Panc1 (cell line): Measurements from ENCODE around the gene UBE2Q2. TPM values are rescaled to one million over a fixed set of nuclear protein-coding genes. Genes with fewer than 3 reads are reported as not detected.

ENCODE experiments used
- ATAC-seq: fragments of 200-7000 bp; cut with Tn5 transposase; 2 replicates; pipeline ENCODE4 v1.9.1; 2020; ENCODE audit warnings: mild to moderate bottlenecking, moderate library complexity
- BruUV-seq: library from RNA; stranded (reverse); fragments of 400-500 nt; replicated peaks from 2 replicates; lab custom pipeline; 2021; lab: Mats Ljungman, UMichigan
- CTCF ChIA-PET: fragments of 300-600 bp; sonication (Branson Sonifier 250); formaldehyde crosslinking; loops from one replicate; lab custom pipeline; 2022; ENCODE audit warnings: antibody characterized with exemption; lab: Charles Lee
- POLR2A ChIA-PET: fragments of 300-600 bp; sonication (Branson Sonifier 250); formaldehyde crosslinking; loops from one replicate; lab custom pipeline; 2022; ENCODE audit warnings: antibody characterized with exemption; lab: Charles Lee
- DNase-seq: peaks from one replicate; pipeline ENCODE4 v3.0.0-alpha.2; 2010; ENCODE audit warnings: low read depth, low spot score
- H3K27ac ChIP-seq: 2 replicates; pipeline ENCODE4 v1.5.1; 2011; ENCODE audit warnings: mild to moderate bottlenecking, low read length, inconsistent platforms
- H3K27me3 ChIP-seq: fragments of 200-500 bp; sonication (Bioruptor generic); 2 replicates; pipeline ENCODE4 v1.6.0; 2014; ENCODE audit warnings: low read length, inconsistent platforms; ENCODE audit not compliant: control insufficient read depth, insufficient read depth
- H3K36me3 ChIP-seq: fragments of 200-500 bp; sonication (Bioruptor generic); 2 replicates; pipeline ENCODE4 v1.5.1; 2014; ENCODE audit warnings: inconsistent platforms, mild to moderate bottlenecking, low read length, moderate library complexity; ENCODE audit not compliant: control insufficient read depth, insufficient read depth
- H3K4me1 ChIP-seq: 2 replicates; pipeline ENCODE4 v1.5.1; 2011; ENCODE audit warnings: inconsistent platforms, mild to moderate bottlenecking, low read length, moderate library complexity; ENCODE audit not compliant: control insufficient read depth, insufficient read depth
- H3K4me3 ChIP-seq, 2 experiments: 2 replicates each; pipeline ENCODE4 v1.5.1; 2011 to 2012; ENCODE audit warnings: low read depth in 2 of 2, low read length in 2 of 2, mild to moderate bottlenecking in 2 of 2, inconsistent platforms in 1 of 2, moderate library complexity in 1 of 2
- H3K9me3 ChIP-seq: fragments of 200-500 bp; sonication (Bioruptor generic); 2 replicates; pipeline ENCODE4 v1.5.1; 2014; ENCODE audit warnings: low read depth, mild to moderate bottlenecking, inconsistent platforms, low read length, moderate library complexity; ENCODE audit not compliant: control insufficient read depth, insufficient read depth
- POLR2AphosphoS5 ChIP-seq: IDR thresholded peaks from 2 replicates; pipeline ENCODE4 v1.6.1; 2012; ENCODE audit warnings: mild to moderate bottlenecking, low read depth, low read length, moderate library complexity
- SIN3A ChIP-seq: IDR thresholded peaks from 2 replicates; pipeline ENCODE4 v1.6.1; 2012; ENCODE audit warnings: low read depth, mild to moderate bottlenecking, low read length, moderate library complexity, borderline replicate concordance; ENCODE audit not compliant: insufficient read depth
- TCF7L2 ChIP-seq: IDR thresholded peaks from 2 replicates; pipeline ENCODE4 v1.6.1; 2011; ENCODE audit warnings: mild to moderate bottlenecking, low read depth, low read length, inconsistent platforms
- in situ Hi-C: cut with HindIII; loops from 2 replicates; pipeline ENCODE4 v1.10.0; 2016; ENCODE audit warnings: low sequenced_read_pairs, low pct_unique_long_range_greater_than_20kb
- intact Hi-C: fragments of 100-400 bp; cut with micrococcal nuclease; formaldehyde crosslinking; loops from one replicate; pipeline ENCODE4 v1.10.0; 2022; ENCODE audit not compliant: unreplicated experiment
- total RNA-seq: library from RNA; stranded (reverse); gene quantifications from one replicate; pipeline ENCODE4 v1.2.1, GENCODE V29; 2021; ENCODE audit not compliant: unreplicated experiment
- TF ChIP-seq, protein P1 (sequence below), 2 experiments: IDR thresholded peaks; 2 replicates each; pipeline ENCODE4 v1.6.1; 2011 to 2012; ENCODE audit warnings: low read depth in 2 of 2, control low read depth in 1 of 2, low read length in 1 of 2, mild to moderate bottlenecking in 1 of 2, moderate library complexity in 1 of 2; ENCODE audit not compliant: insufficient read depth in 1 of 2
- TF ChIP-seq, protein P2 (sequence below): fragments of 450-650 bp; IDR thresholded peaks from 2 replicates; pipeline ENCODE4 v1.5.1; 2017; ENCODE audit warnings: mild to moderate bottlenecking

The UBE2Q2 gene
- total RNA-seq, 1 experiment from 2014 or later = 39.2 TPM

DNA sequence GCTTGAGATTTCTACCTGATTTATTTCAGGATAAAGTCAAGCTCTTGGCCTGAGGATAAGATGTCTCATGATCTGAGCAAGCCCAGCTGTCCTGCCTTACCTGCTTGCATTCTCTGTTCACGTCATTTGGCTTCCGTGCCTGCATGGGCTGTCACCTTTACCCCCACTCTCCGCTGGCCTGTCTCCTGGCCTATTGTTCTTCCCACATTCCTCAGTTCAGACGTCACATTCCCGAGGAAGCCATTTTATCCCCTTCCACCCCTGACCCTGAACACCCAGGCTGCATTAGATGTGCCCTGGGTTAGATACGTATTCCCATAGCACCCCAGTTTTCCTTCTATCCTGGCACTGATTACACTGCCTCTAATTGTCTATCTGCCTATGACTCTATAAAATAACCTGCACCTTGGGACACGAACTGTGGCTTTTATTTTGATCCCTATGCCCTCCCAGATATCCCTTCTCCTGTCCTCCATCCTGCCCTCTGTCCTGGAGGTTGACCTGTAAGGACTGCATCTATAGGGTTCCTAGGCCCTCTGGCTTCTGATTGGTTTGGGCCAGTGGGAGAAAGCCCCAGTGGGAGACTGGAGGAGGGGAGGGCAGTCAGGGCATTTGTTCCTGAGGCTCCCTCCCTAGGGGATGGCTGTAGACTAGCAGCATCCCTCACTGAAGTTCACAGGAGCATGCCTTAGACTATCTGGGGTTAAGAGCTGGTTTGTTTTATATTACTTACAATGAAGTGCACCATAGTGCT is 19.2 kb upstream of the UBE2Q2 start:
- CTCF ChIA-PET = interaction anchor here (1.5 kb wide), 1 partner anchor 14 kb away, joined by 4 read pairs; no protein-coding TSS in a partner anchor
- POLR2A ChIA-PET = no interaction called here
- Histone ChIP-seq H3K4me3 (no peak overlapping the region), H3K4me1 (no peaks in the 10 kb centered on the region), H3K27ac (no peak overlapping the region), H3K36me3 (no peaks in the 10 kb centered on the region), H3K9me3 (no peaks in the 10 kb centered on the region), H3K27me3 (no peaks in the 10 kb centered on the region)
- no peak for TF ChIP-seq POLR2AphosphoS5
- TF ChIP-seq SIN3A = no peak
- TF ChIP-seq, protein P1, sequence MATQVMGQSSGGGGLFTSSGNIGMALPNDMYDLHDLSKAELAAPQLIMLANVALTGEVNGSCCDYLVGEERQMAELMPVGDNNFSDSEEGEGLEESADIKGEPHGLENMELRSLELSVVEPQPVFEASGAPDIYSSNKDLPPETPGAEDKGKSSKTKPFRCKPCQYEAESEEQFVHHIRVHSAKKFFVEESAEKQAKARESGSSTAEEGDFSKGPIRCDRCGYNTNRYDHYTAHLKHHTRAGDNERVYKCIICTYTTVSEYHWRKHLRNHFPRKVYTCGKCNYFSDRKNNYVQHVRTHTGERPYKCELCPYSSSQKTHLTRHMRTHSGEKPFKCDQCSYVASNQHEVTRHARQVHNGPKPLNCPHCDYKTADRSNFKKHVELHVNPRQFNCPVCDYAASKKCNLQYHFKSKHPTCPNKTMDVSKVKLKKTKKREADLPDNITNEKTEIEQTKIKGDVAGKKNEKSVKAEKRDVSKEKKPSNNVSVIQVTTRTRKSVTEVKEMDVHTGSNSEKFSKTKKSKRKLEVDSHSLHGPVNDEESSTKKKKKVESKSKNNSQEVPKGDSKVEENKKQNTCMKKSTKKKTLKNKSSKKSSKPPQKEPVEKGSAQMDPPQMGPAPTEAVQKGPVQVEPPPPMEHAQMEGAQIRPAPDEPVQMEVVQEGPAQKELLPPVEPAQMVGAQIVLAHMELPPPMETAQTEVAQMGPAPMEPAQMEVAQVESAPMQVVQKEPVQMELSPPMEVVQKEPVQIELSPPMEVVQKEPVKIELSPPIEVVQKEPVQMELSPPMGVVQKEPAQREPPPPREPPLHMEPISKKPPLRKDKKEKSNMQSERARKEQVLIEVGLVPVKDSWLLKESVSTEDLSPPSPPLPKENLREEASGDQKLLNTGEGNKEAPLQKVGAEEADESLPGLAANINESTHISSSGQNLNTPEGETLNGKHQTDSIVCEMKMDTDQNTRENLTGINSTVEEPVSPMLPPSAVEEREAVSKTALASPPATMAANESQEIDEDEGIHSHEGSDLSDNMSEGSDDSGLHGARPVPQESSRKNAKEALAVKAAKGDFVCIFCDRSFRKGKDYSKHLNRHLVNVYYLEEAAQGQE (IDR thresholded peaks at IDR 0.05; ENCODE audit: insufficient read depth in 1 of 2, low read depth in 2 of 2, low read length in 1 of 2) = no peak
- TF ChIP-seq, protein P2, sequence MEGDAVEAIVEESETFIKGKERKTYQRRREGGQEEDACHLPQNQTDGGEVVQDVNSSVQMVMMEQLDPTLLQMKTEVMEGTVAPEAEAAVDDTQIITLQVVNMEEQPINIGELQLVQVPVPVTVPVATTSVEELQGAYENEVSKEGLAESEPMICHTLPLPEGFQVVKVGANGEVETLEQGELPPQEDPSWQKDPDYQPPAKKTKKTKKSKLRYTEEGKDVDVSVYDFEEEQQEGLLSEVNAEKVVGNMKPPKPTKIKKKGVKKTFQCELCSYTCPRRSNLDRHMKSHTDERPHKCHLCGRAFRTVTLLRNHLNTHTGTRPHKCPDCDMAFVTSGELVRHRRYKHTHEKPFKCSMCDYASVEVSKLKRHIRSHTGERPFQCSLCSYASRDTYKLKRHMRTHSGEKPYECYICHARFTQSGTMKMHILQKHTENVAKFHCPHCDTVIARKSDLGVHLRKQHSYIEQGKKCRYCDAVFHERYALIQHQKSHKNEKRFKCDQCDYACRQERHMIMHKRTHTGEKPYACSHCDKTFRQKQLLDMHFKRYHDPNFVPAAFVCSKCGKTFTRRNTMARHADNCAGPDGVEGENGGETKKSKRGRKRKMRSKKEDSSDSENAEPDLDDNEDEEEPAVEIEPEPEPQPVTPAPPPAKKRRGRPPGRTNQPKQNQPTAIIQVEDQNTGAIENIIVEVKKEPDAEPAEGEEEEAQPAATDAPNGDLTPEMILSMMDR = no peak
- TF ChIP-seq TCF7L2 = no peak
- intact Hi-C loops = no loop called here
- no TSS peak for BruUV-seq
- ATAC-seq (peak; percentile 45; the same call in 1 of the 2 replicates), DNase-seq (no peak)
- in situ Hi-C loops = no loop called here

DNA sequence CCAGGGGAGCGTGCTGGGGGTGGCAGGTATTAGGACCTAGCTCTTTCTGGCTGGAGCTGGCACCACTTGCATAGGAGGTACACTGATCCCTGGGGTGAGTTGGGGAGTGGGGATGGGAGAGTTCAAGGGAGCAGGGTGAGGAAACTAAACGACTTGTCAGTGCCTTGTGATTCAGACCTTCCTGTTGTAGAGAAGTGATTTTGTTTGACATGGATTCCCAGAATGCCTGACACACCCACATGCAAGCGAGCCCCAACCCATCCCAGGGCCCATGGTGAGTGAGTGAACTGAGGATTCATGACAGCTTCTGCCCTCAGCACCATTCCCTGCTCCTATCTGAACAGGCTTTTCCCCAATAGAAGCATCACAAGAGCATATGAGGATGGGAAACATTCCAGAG is 15.6 kb upstream of the UBE2Q2 start:
- no peaks in the 10 kb centered on the region for H3K9me3 ChIP-seq
- TF ChIP-seq, protein P1 (IDR thresholded peaks at IDR 0.05; ENCODE audit: insufficient read depth in 1 of 2, low read depth in 2 of 2, low read length in 1 of 2) = no peak
- TF ChIP-seq, protein P2 = no peak
- no peak for TF ChIP-seq POLR2AphosphoS5
- no peak for TF ChIP-seq TCF7L2
- no peak for TF ChIP-seq SIN3A
- DNase-seq (no peak), ATAC-seq (no peak)
- no peak overlapping the region for H3K27ac ChIP-seq
- intact Hi-C loops = no loop called here
- H3K4me3 ChIP-seq = no peak overlapping the region
- CTCF ChIA-PET = no interaction called here
- H3K27me3 ChIP-seq = no peaks in the 10 kb centered on the region
- BruUV-seq = no TSS peak
- POLR2A ChIA-PET = interaction anchor here (0.7 kb wide), 1 partner anchor 15 kb away, joined by 3 read pairs; no protein-coding TSS in a partner anchor
- H3K36me3 ChIP-seq = no peaks in the 10 kb centered on the region
- in situ Hi-C loops = no loop called here
- no peaks in the 10 kb centered on the region for H3K4me1 ChIP-seq
